Activated naive CD8-positive, alpha-beta T cell treated with anti-CD3 and anti-CD28 coated beads, Interleukin-2, amount 10 ng/mL, durations not matched to agents 7 days and 5 days (primary cell): ENCODE measurements around the gene EGR1. TPM values are rescaled to one million over a fixed set of nuclear protein-coding genes. Genes with fewer than 3 reads are reported as not detected.
A peak's percentile ranks its signal among the peaks of the same experiment; 100 is the strongest.

ENCODE experiments used
- ATAC-seq: fragments of 150-1000 bp; cut with Tn5 transposase; one replicate; pipeline ENCODE4 v1.10.0; 2021; ENCODE audit warnings: low read depth, moderate library complexity
- POLR2A ChIA-PET: fragments of 350-600 bp; sonication (Branson Sonifier 250); formaldehyde crosslinking; loops from one replicate; lab custom pipeline; 2021; ENCODE audit warnings: antibody characterized with exemption; lab: Charles Lee
- DNase-seq: peaks from one replicate; pipeline ENCODE4 v3.0.0; 2021
- H3K27ac Mint-ChIP-seq: one replicate; pipeline ENCODE4 v1.8.0; 2022; ENCODE audit warnings: mild to moderate bottlenecking, mixed read lengths
- H3K27me3 Mint-ChIP-seq: one replicate; pipeline ENCODE4 v1.8.0; 2022; ENCODE audit warnings: mild to moderate bottlenecking, moderate library complexity, mixed read lengths
- H3K36me3 Mint-ChIP-seq: one replicate; pipeline ENCODE4 v1.8.0; 2021; ENCODE audit warnings: mild to moderate bottlenecking, mixed read lengths
- H3K4me1 Mint-ChIP-seq: one replicate; pipeline ENCODE4 v1.8.0; 2021; ENCODE audit warnings: mixed read lengths
- H3K4me3 Mint-ChIP-seq: one replicate; pipeline ENCODE4 v1.8.0; 2022; ENCODE audit warnings: mild to moderate bottlenecking, moderate library complexity, mixed read lengths
- H3K9me3 Mint-ChIP-seq: one replicate; pipeline ENCODE4 v1.8.0; 2021; ENCODE audit warnings: mixed read lengths
- total RNA-seq, 2 experiments: library from RNA; stranded (reverse); gene quantifications; one replicate each; pipeline ENCODE4 v1.2.3, GENCODE V29; 2021

Gene EGR1
- total RNA-seq, 2 experiments from 2014 or later: 4.6 to 5.1 TPM

DNA sequence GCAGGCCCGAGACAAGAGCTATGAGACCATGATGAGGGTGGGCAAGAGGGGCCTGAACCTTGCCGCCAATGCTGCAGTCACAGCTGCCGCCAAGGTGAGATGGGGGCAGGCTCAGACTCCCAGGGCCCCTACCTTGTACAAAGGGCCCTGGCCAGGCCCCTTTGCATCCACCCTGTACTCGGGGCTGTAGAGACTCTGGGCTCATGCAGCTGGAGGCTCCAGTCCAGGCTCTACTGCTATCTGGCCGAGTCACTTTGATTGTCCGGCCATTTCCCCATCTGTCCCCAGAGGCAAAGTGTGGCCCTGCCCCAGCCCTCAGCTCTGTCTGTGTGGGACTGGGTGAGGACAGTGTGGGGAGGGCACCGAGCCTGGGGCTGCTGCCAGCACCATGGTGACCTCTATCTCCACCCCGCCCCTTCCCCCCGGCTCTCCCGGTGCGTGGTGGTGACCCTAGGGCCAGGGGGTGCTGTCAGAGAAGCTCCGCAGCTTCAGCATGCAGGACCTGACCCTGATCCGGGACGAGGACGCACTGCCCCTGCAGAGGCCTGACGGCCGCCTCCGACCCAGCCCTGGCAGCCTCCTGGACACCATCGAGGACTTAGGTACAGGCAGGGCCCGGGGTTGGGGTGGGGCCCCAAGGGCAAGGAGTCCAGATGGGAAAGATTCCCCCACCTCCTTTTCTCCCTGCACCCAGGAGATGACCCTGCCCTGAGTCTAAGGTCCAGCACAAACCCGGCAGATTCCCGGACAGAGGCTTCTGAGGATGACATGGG is 20.3 kb upstream of the EGR1 start:
- DNase-seq (no peak), ATAC-seq (no peak)
- no peaks in the 10 kb centered on the region for H3K9me3 Mint-ChIP-seq
- H3K4me1 Mint-ChIP-seq: peaks cover 2% of the 10 kb centered on the region
- H3K4me3 Mint-ChIP-seq: no peak overlapping the region
- POLR2A ChIA-PET: interaction anchor here (1.3 kb wide), 1 partner anchor 20 kb away, joined by 5 read pairs; the partner anchor contains the start of gene EGR1
- no peak overlapping the region for H3K27ac Mint-ChIP-seq
- H3K27me3 Mint-ChIP-seq: no peaks in the 10 kb centered on the region
- no peaks in the 10 kb centered on the region for H3K36me3 Mint-ChIP-seq

DNA sequence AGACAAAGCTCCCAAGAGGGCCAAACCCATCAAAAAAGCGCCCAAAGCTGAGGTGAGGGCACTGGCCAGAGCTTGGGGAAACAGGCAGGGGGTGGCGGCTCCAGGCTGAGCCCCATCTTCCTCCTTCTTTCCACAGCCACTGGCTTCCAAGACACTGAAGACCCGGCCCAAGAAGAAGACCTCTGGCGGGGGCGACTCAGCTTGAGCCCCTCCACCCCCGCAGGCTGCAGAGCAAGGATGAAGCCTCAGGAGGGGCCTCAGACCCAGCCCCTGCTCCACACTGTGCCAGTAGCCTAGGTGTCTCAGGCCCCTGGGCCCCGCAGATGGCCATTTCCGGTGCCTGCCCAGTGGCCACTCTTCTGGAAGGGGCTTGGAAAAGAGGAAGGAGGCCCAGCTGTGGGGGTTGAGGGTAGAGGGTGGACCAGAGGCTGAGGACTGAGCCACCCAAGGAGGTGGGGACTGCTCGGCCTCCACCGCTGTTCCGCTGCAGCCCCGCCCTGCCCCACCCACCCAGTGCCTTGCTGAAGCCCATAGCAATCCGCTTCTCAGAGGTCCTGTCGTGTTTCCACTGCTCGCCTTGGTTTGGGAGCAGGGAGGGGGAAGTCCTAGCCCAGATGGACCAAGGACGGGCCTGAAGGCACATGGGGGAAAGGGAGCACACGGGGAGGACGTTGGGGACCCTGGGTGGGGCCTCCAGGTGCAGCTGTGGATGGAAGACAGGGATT is 19.6 kb upstream of the EGR1 start:
- no peaks in the 10 kb centered on the region for H3K9me3 Mint-ChIP-seq
- DNase-seq (no peak), ATAC-seq (no peak)
- peaks cover 5% of the 10 kb centered on the region for H3K4me1 Mint-ChIP-seq
- no peaks in the 10 kb centered on the region for H3K27me3 Mint-ChIP-seq
- H3K4me3 Mint-ChIP-seq: no peak overlapping the region
- no peaks in the 10 kb centered on the region for H3K36me3 Mint-ChIP-seq
- POLR2A ChIA-PET: interaction anchor here (1.3 kb wide), 1 partner anchor 19 kb away, joined by 5 read pairs; the partner anchor contains the start of gene EGR1
- H3K27ac Mint-ChIP-seq: no peak overlapping the region

DNA sequence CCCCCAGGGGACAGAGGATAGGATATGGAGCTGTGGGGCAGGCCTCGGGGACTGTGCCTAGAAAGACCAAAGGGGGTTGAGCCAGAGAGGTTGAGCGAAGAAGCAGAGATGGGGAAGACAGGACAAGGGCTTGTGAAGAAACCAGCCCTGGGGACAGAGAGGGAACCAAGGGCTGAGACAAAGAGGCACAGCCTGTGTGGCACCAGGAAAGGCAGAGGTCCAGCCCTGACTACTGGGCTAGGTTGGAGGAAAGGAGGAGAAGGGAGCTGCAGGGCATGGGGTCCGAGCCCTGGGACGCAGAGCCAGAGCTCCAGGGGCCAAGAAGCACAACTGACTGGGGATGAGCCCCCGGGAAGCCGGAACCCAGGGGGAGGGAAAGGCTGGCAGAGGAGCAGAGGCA is 17.2 kb upstream of the EGR1 start:
- Mint-ChIP-seq H3K4me3 (no peak overlapping the region), H3K36me3 (no peaks in the 10 kb centered on the region), H3K27me3 (peaks cover 4% of the 10 kb centered on the region), H3K9me3 (no peaks in the 10 kb centered on the region), H3K27ac (no peak overlapping the region), H3K4me1 (peaks cover 5% of the 10 kb centered on the region)
- DNase-seq: no peak
- POLR2A ChIA-PET: interaction anchor here (1.2 kb wide), 1 partner anchor 17 kb away, joined by 3 read pairs; the partner anchor contains the start of gene EGR1
- ATAC-seq: no peak

- Mint-ChIP-seq H3K27ac (peak overlapping the region; percentile 34), H3K4me3 (no peak overlapping the region), H3K4me1 (peaks cover 5% of the 10 kb centered on the region), H3K9me3 (no peaks in the 10 kb centered on the region), H3K27me3 (peaks cover 4% of the 10 kb centered on the region), H3K36me3 (no peaks in the 10 kb centered on the region)
- POLR2A ChIA-PET: interaction anchor here (0.6 to 2.4 kb wide), 4 partner anchors 11 to 942 kb away, joined by 3 to 11 read pairs (median 3); partner anchors contain the start of gene EGR1
- DNase-seq (no peak), ATAC-seq (no peak)
Measured at GRCh38 chr5:138448481-138449398, 16.5 kb upstream of the EGR1 start.

DNA sequence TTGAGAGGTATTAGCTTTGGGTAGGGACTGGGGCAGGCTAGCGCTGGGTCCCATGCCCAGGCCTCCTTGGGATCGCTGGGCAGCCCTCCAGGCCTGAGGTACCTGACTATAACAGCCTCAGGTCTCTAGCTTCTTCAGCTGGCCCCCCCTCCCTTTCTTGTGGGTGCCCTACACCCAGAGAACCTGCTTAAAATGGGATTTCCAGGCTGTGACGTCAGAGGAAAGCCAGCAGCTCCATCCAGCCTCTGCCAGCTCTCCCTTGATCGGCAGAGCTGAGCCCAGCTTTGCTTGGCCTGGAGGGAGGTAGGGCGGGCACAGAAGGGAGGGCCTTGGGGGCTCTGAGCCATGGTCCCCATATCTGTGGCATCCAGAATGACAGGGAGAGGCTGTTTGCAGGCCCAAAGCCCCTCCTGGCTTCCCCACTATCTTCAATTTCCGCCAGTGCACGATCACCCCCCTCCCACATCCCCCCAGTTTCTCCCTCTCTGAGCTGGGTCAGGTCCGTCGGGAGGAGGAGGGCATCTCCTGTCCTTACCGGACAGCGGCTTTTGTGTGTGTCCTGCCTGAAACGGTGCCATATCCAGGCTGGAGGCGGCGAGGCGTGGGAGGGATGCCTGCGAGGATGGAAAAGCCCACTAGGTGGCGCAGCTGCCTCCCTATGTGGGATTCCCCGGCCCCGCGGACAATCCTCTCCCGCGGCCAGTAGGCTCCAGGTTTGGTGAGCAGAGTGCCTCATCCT is 15.6 kb upstream of the EGR1 start:
- peaks cover 4% of the 10 kb centered on the region for H3K27me3 Mint-ChIP-seq
- H3K4me3 Mint-ChIP-seq: peak overlapping the region; percentile 48

GRCh38 chr5:138450971-138451370 is 14.3 kb upstream of the EGR1 start:
- Mint-ChIP-seq H3K36me3 (no peaks in the 10 kb centered on the region), H3K9me3 (no peaks in the 10 kb centered on the region), H3K4me1 (peaks cover 5% of the 10 kb centered on the region), H3K4me3 (no peak overlapping the region), H3K27me3 (peaks cover 4% of the 10 kb centered on the region), H3K27ac (no peak overlapping the region)
- DNase-seq (no peak), ATAC-seq (no peak)
- POLR2A ChIA-PET: interaction anchor here (0.6 to 2.4 kb wide), 4 partner anchors 8 to 53 kb away, joined by 3 to 11 read pairs (median 5); partner anchors contain the start of gene EGR1

More for the DNA sequence above, 15.6 kb upstream of the EGR1 start:
- Mint-ChIP-seq H3K27ac (peak overlapping the region; percentile 10), H3K9me3 (no peaks in the 10 kb centered on the region), H3K4me1 (peaks cover 5% of the 10 kb centered on the region), H3K36me3 (no peaks in the 10 kb centered on the region)
- POLR2A ChIA-PET: interaction anchor here (0.6 to 2.4 kb wide), 5 partner anchors 10 to 941 kb away, joined by 3 to 11 read pairs (median 4); partner anchors contain the start of gene EGR1
- ATAC-seq (peak; percentile 82), DNase-seq (peak; percentile 83)

DNA sequence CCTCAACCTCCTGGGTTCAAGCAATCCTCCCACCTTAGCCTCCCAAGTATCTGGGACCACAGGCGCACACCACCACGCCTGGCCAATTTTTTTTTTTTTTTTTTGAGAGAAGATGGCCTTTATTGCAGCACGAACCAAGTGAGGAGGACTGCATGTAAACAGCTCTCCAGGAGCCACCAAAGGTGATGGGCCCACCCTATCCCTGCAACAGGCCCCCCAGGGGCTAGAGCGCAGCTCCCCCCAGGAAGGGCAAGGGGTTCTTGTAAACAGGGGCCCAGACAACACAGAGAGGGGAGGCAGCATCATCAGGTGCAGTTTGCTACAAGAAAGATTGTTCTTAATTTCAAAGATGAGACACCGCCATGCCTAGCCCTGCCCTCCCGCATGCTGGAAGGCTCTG is 12.6 kb upstream of the EGR1 start:
- no peak for DNase-seq
- POLR2A ChIA-PET: interaction anchor here (1.4 kb wide), 1 partner anchor 12 kb away, joined by 5 read pairs; the partner anchor contains the start of gene EGR1
- H3K27me3 Mint-ChIP-seq: peaks cover 4% of the 10 kb centered on the region
- H3K27ac Mint-ChIP-seq: no peak overlapping the region
- no peak overlapping the region for H3K4me3 Mint-ChIP-seq
- no peak for ATAC-seq
- H3K9me3 Mint-ChIP-seq: no peaks in the 10 kb centered on the region
- peaks cover 5% of the 10 kb centered on the region for H3K4me1 Mint-ChIP-seq
- no peaks in the 10 kb centered on the region for H3K36me3 Mint-ChIP-seq

GRCh38 chr5:138453590-138453989 is 11.7 kb upstream of the EGR1 start:
- Mint-ChIP-seq H3K4me1 (peaks cover 10% of the 10 kb centered on the region), H3K9me3 (no peaks in the 10 kb centered on the region), H3K27ac (no peak overlapping the region), H3K36me3 (no peaks in the 10 kb centered on the region), H3K27me3 (peaks cover 4% of the 10 kb centered on the region), H3K4me3 (no peak overlapping the region)
- ATAC-seq: no peak
- POLR2A ChIA-PET: interaction anchor here (1.4 kb wide), 1 partner anchor 12 kb away, joined by 5 read pairs; the partner anchor contains the start of gene EGR1
- no peak for DNase-seq

DNA sequence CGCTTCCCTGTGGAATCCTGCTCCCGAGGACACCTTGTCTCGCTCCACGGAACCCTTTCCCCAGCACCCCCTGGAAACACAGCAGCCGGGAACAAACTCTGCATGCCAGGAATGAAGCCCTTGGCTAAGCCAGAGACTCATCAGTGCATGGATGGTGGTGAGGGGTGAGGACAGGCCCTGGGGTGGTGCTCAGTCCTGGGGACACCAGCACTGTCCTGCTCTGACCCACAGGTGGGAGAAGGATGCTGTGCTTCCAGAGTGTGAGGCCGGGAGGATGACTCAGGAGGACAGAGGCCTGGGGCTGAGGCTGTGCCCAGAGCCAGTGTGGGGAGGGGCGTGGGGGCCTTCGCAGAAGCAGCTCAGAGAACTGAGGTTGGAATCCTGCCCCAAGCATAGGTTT is 11.2 kb upstream of the EGR1 start:
- POLR2A ChIA-PET: no interaction called here
- no peak overlapping the region for H3K27ac Mint-ChIP-seq

GRCh38 chr5:138455232-138455930 is 9.9 kb upstream of the EGR1 start:
- Mint-ChIP-seq H3K4me3 (no peak overlapping the region), H3K4me1 (peaks cover 20% of the 10 kb centered on the region), H3K9me3 (no peaks in the 10 kb centered on the region), H3K27me3 (peaks cover 4% of the 10 kb centered on the region), H3K36me3 (peaks cover 2% of the 10 kb centered on the region), H3K27ac (no peak overlapping the region)
- DNase-seq (no peak), ATAC-seq (no peak)
- POLR2A ChIA-PET: no interaction called here

More for the DNA sequence above, 11.2 kb upstream of the EGR1 start:
- ATAC-seq (no peak), DNase-seq (no peak)
- peaks cover under 1% of the 10 kb centered on the region for H3K36me3 Mint-ChIP-seq
- no peaks in the 10 kb centered on the region for H3K9me3 Mint-ChIP-seq
- peaks cover 13% of the 10 kb centered on the region for H3K4me1 Mint-ChIP-seq
- no peak overlapping the region for H3K4me3 Mint-ChIP-seq
- H3K27me3 Mint-ChIP-seq: peaks cover 4% of the 10 kb centered on the region

- Mint-ChIP-seq H3K27ac (no peak overlapping the region), H3K9me3 (no peaks in the 10 kb centered on the region), H3K4me1 (peaks cover 26% of the 10 kb centered on the region), H3K4me3 (no peak overlapping the region), H3K27me3 (no peaks in the 10 kb centered on the region), H3K36me3 (peaks cover 2% of the 10 kb centered on the region)
- DNase-seq: no peak
- ATAC-seq: no peak
- POLR2A ChIA-PET: no interaction called here
Measured at GRCh38 chr5:138457531-138458275, 7.6 kb upstream of the EGR1 start.
